Measurements from ENCODE around the gene SYNRG.
"Not testable (repeated sequence)": the region's sequence is repeated elsewhere in the genome, so short reads cannot be mapped to it uniquely, and the experiment has no call there.

Gene SYNRG

GRCh38 chr17:37519251-37519985, 89.8 kb downstream of the SYNRG start:
- TF ChIP-seq, protein P1, sequence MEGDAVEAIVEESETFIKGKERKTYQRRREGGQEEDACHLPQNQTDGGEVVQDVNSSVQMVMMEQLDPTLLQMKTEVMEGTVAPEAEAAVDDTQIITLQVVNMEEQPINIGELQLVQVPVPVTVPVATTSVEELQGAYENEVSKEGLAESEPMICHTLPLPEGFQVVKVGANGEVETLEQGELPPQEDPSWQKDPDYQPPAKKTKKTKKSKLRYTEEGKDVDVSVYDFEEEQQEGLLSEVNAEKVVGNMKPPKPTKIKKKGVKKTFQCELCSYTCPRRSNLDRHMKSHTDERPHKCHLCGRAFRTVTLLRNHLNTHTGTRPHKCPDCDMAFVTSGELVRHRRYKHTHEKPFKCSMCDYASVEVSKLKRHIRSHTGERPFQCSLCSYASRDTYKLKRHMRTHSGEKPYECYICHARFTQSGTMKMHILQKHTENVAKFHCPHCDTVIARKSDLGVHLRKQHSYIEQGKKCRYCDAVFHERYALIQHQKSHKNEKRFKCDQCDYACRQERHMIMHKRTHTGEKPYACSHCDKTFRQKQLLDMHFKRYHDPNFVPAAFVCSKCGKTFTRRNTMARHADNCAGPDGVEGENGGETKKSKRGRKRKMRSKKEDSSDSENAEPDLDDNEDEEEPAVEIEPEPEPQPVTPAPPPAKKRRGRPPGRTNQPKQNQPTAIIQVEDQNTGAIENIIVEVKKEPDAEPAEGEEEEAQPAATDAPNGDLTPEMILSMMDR (IDR thresholded peaks at IDR 0.05; ENCODE audit: insufficient read depth, low read depth, low read length, missing control alignments), result no peak
- no peak overlapping the region for H3K4me3 ChIP-seq (ENCODE audit: low read length)
- DNase-seq (ENCODE audit: low read depth), result no peak

DNA sequence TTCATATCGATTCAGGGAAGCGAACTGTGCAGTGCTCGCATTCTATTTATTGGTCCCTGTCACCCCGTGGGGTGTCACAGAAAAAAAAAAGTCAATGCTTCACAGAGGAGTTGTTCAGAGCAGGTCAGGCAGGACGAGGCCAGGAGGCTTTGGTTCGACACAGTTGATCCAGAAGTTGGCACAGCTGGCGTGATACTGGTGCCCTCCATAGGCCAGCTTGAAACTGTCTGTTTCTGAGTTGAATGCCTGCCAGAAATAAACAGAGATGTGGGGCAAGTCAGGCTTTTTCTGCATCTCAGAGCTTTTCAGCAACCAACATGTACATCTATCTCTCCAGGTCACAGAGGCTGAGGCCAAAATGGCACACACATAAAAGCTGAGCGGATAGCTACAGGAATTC, 90.4 kb downstream of the SYNRG start:
- TF ChIP-seq, protein P1 (IDR thresholded peaks at IDR 0.05; ENCODE audit: insufficient read depth, low read depth, low read length, missing control alignments), result peak; percentile 9
- no peak for DNase-seq (ENCODE audit: low read depth)
- no peak overlapping the region for H3K4me3 ChIP-seq (ENCODE audit: low read length)

DNA sequence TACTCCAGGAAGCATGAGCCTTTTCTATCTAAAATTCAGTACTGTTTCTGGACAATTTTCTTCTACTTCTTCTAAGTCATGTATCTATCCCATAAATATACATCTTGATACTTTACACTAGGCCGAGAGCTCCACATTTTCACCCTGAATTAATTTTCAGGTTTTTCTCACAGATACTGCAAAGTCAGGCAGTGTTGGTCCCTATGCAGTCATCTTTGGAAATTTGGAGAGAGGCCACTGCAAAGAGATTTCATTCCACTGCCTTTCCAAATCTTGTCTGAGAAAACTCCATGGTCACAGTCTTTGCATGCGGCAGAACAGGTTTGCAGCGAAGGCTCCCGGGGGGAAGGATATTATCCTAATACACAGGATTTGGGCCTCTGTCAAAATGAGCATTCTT, 91.3 kb downstream of the SYNRG start:
- H3K4me3 ChIP-seq (ENCODE audit: low read length), result no peak overlapping the region
- no peak for DNase-seq (ENCODE audit: low read depth)
- TF ChIP-seq, protein P1 (IDR thresholded peaks at IDR 0.05; ENCODE audit: insufficient read depth, low read depth, low read length, missing control alignments), result no peak

- no peak overlapping the region for H3K4me3 ChIP-seq (ENCODE audit: low read length)
- TF ChIP-seq, protein P1 (IDR thresholded peaks at IDR 0.05; ENCODE audit: insufficient read depth, low read depth, low read length, missing control alignments), result no peak
- peak; percentile 48 for DNase-seq (ENCODE audit: low read depth)
These were observed 93.1 kb downstream of the SYNRG start for GRCh38 chr17:37516127-37516571.

GRCh38 chr17:37513711-37514110, 95.5 kb downstream of the SYNRG start:
- TF ChIP-seq, protein P1 (IDR thresholded peaks at IDR 0.05; ENCODE audit: insufficient read depth, low read depth, low read length, missing control alignments), result no peak
- no peak overlapping the region for H3K4me3 ChIP-seq (ENCODE audit: low read length)
- no peak for DNase-seq (ENCODE audit: low read depth)

GRCh38 chr17:37512442-37513068, 96.7 kb downstream of the SYNRG start:
- TF ChIP-seq, protein P1 (IDR thresholded peaks at IDR 0.05; ENCODE audit: insufficient read depth, low read depth, low read length, missing control alignments), result no peak
- H3K4me3 ChIP-seq (ENCODE audit: low read length), result no peak overlapping the region
- no peak for DNase-seq (ENCODE audit: low read depth)

GRCh38 chr17:37511642-37512041, 97.6 kb downstream of the SYNRG start:
- not testable (repeated sequence) for DNase-seq (ENCODE audit: low read depth); H3K4me3 ChIP-seq (ENCODE audit: low read length)
